Retina (tissue), 1 donor: ENCODE measurements around the gene GPR151.

ENCODE experiments used
- DNase-seq: peaks from one replicate; pipeline ENCODE4 v3.0.0-alpha.2; 2016

GPR151 gene

GRCh38 chr5:146519554-146519953, 3.6 kb upstream of the GPR151 start:
- DNase-seq, result no peak

GRCh38 chr5:146515473-146516150, 378 bp downstream of the GPR151 start:
- DNase-seq, result no peak

- no peak for DNase-seq
Measured at GRCh38 chr5:146514575-146514974, 1.4 kb downstream of the GPR151 start.

GRCh38 chr5:146513462-146513861, 2.5 kb downstream of the GPR151 start:
- no peak for DNase-seq

GRCh38 chr5:146510559-146511125, 5.3 kb downstream of the GPR151 start:
- no peak for DNase-seq

GRCh38 chr5:146507428-146507827, 8.6 kb downstream of the GPR151 start:
- DNase-seq, result no peak

- DNase-seq, result no peak
Measured at GRCh38 chr5:146499680-146500079, 16.3 kb downstream of the GPR151 start.

GRCh38 chr5:146494656-146495055, 21.3 kb downstream of the GPR151 start:
- DNase-seq, result no peak

GRCh38 chr5:146490089-146490843, 25.7 kb downstream of the GPR151 start:
- DNase-seq, result no peak

GRCh38 chr5:146484714-146485391, 31.1 kb downstream of the GPR151 start:
- DNase-seq, result no peak

- no peak for DNase-seq
Measured at GRCh38 chr5:146482775-146483174, 33.2 kb downstream of the GPR151 start.

GRCh38 chr5:146475906-146476305, 40.1 kb downstream of the GPR151 start:
- no peak for DNase-seq

- DNase-seq, result no peak
Measured at GRCh38 chr5:146475190-146475780, 40.7 kb downstream of the GPR151 start.

- DNase-seq, result no peak
Measured at GRCh38 chr5:146474065-146474464, 41.9 kb downstream of the GPR151 start.

- no peak for DNase-seq
Measured at GRCh38 chr5:146467760-146468159, 48.2 kb downstream of the GPR151 start.

GRCh38 chr5:146466521-146467349, 49.3 kb downstream of the GPR151 start:
- DNase-seq, result no peak

- DNase-seq, result no peak
Measured at GRCh38 chr5:146463446-146463845, 52.5 kb downstream of the GPR151 start.
